WI38 (cell line): ENCODE results near the gene PROSER2.

Source experiments
- H3K4me3 ChIP-seq: 2 replicates; pipeline ENCODE4 v1.5.1; 2011; ENCODE audit warnings: low read depth, mild to moderate bottlenecking, control low read depth, low read length
- CTCF ChIP-seq: IDR thresholded peaks from 2 replicates; pipeline ENCODE4 v1.5.1; 2012; ENCODE audit warnings: low read depth, mild to moderate bottlenecking, control low read depth, low read length

The PROSER2 gene

GRCh38 chr10:11856678-11857077 lies 33.5 kb downstream of the PROSER2 start:
- no peak for TF ChIP-seq CTCF
- H3K4me3 ChIP-seq, result no peak overlapping the region

DNA sequence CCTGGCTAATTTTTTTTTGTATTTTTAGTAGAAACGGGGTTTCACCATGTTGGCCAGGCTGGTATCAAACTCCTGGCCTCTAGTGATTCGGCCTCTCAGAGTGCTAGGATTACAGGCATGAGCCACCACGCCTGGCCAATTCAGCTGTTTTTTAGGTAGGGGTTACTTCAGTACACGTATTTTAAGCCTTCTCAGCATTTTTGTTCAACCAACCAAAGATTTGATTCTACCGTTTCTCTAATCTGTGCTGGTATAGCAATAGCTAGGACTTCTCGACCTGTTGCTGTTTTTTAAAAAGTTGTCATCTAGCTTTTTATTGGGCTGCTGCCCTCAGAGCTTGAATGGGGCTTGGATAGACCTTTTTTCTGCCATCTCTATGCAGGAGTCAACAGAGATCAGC lies 34.9 kb downstream of the PROSER2 start:
- no peak for TF ChIP-seq CTCF
- H3K4me3 ChIP-seq, result no peak overlapping the region

GRCh38 chr10:11861341-11861740 lies 38.2 kb downstream of the PROSER2 start:
- H3K4me3 ChIP-seq, result no peak overlapping the region
- no peak for TF ChIP-seq CTCF

- H3K4me3 ChIP-seq, result no peak overlapping the region
- TF ChIP-seq CTCF, result no peak
Measured at GRCh38 chr10:11861811-11862428, 38.8 kb downstream of the PROSER2 start.

DNA sequence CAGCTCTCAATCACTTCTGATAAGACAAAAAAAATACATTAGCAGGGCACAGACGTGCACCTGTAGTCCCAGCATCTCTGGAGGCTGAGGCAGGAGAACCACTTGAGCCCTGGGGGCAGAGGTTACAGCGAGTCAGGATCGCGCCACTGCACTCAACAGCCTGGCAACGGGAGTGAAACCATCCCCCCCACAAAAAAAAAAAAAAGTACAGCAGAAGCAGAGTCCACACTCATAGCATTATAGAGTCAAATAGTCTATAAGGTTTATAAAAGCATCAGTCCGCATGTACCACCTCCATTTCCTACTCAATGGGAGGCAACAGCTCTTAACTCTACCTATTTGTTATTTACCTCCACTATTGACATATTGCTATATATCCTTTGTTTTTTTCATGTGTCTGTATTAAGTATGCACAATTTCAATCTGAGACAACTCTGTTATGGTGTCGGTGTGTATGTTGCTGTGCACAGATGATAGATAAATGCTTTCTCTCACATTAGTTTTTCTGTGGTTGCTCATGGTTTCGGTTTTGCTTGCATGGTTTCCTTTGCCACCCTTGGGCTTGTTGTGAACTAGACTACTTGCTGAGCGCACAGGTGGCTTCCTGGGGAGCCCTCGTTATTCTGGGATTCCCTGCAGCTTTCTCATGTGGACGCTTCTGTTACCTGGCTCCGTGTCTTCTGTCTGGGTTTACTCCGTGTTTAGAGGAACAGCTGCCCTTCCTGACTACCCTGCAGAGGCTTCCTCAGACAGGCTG lies 40.4 kb downstream of the PROSER2 start:
- H3K4me3 ChIP-seq, result no peak overlapping the region

DNA sequence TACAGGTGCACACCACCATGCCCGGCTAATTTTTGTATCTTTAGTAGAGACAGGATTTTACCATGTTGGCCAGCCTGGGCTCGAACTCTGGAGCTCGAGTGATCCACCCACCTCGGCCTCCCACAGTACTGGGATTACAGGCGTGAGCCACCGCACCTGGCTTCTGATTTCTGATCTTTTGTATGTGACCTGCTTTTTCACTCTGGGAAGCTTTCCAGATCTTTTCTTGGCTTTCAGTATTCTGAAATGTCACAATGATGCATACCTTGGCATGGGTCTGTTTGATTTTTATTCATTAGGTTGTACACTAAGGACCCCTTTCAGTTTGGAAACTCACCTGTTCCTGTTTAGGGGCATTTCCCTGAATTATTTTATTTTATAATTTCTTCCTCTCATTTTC lies 41.6 kb downstream of the PROSER2 start:
- no peak overlapping the region for H3K4me3 ChIP-seq
- TF ChIP-seq CTCF, result no peak

More for the DNA sequence above, 40.4 kb downstream of the PROSER2 start:
- no peak for TF ChIP-seq CTCF

DNA sequence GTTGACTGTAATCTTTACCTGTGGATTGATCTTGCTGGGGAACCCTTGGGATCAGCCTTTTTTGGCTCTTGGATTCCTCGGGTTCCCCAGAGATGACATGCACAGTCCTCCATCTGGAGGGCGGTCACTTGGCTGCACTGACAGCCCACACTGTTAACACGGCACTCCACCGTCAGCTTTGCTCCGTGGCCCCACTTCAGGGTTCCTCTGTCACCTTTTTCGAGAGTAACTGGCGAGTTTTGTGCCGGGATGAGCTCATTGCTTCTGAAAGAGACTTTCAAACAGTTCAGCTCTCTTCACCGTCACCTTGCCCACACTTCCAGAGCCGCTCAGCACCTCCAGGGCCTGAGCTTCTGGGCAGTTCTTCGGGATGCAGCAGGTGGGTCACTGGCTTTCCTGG lies 42.4 kb downstream of the PROSER2 start:
- TF ChIP-seq CTCF, result no peak
- no peak overlapping the region for H3K4me3 ChIP-seq
